MM.1S (cell line): ENCODE measurements around the gene NRM.

Experiments
- DNase-seq: peaks from one replicate; pipeline ENCODE4 v3.0.0-alpha.2; 2015
- H2AFZ ChIP-seq: fragments of 300-600 bp; sonication (generic); 2 replicates; pipeline ENCODE4 v1.6.0; 2016; ENCODE audit warnings: antibody characterized with exemption, low read length
- H3F3A ChIP-seq: fragments of 300-600 bp; sonication (generic); 2 replicates; pipeline ENCODE4 v1.6.1; 2016; ENCODE audit warnings: mild to moderate bottlenecking, antibody characterized with exemption, low read length, moderate library complexity, mixed read lengths; ENCODE audit not compliant: insufficient read depth
- H3K27ac ChIP-seq: fragments of 300-600 bp; sonication (generic); 2 replicates; pipeline ENCODE4 v1.5.1; 2016; ENCODE audit warnings: mild to moderate bottlenecking, low read length
- H3K27me3 ChIP-seq: fragments of 300-600 bp; sonication (generic); replicated peaks from 2 replicates; pipeline ENCODE4 v1.6.0; 2016; ENCODE audit warnings: low read length; ENCODE audit not compliant: insufficient read depth
- H3K36me3 ChIP-seq: fragments of 300-600 bp; sonication (generic); replicated peaks from 2 replicates; pipeline ENCODE4 v1.6.1; 2016; ENCODE audit warnings: mild to moderate bottlenecking, low read length, mixed read lengths; ENCODE audit not compliant: insufficient read depth
- H3K4me1 ChIP-seq: fragments of 300-600 bp; sonication (generic); 2 replicates; pipeline ENCODE4 v1.6.1; 2016; ENCODE audit warnings: low read length, mixed read lengths
- H3K4me2 ChIP-seq: fragments of 300-600 bp; sonication (generic); 2 replicates; pipeline ENCODE4 v1.6.0; 2016; ENCODE audit warnings: low read depth, low read length
- H3K4me3 ChIP-seq: fragments of 300-600 bp; sonication (generic); 2 replicates; pipeline ENCODE4 v1.5.1; 2016; ENCODE audit warnings: low read length, mixed read lengths
- H3K79me2 ChIP-seq: fragments of 300-600 bp; sonication (generic); 2 replicates; pipeline ENCODE4 v1.6.1; 2016; ENCODE audit warnings: mixed run types, low read length, mixed read lengths
- H3K9ac ChIP-seq: fragments of 300-600 bp; sonication (generic); 2 replicates; pipeline ENCODE4 v1.6.1; 2016; ENCODE audit warnings: low read length, mixed read lengths
- H3K9me2 ChIP-seq: fragments of 300-600 bp; sonication (generic); replicated peaks from 2 replicates; pipeline ENCODE4 v1.6.1; 2016; ENCODE audit warnings: mild to moderate bottlenecking, low read length, mixed read lengths; ENCODE audit not compliant: insufficient read depth
- H3K9me3 ChIP-seq: fragments of 300-600 bp; sonication (generic); replicated peaks from 2 replicates; pipeline ENCODE4 v1.6.1; 2016; ENCODE audit warnings: mild to moderate bottlenecking, low read length, mixed read lengths; ENCODE audit not compliant: insufficient read depth
- H4K20me1 ChIP-seq: fragments of 300-600 bp; sonication (generic); 2 replicates; pipeline ENCODE4 v1.6.1; 2016; ENCODE audit warnings: mild to moderate bottlenecking, low read length, moderate library complexity, mixed read lengths; ENCODE audit not compliant: insufficient read depth
- EZH2 ChIP-seq: fragments of 300-600 bp; sonication (generic); optimal IDR thresholded peaks from 2 replicates; pipeline ENCODE3; 2017; ENCODE audit warnings: low read depth, mild to moderate bottlenecking, antibody characterized with exemption, low read length, mixed read lengths
- EZH2phosphoT487 ChIP-seq: fragments of 300-600 bp; sonication (generic); IDR thresholded peaks from 2 replicates; pipeline ENCODE4 v1.6.1; 2018; ENCODE audit warnings: antibody characterized with exemption, low read length
- TF ChIP-seq, protein P1 (sequence below): fragments of 300-600 bp; sonication (generic); IDR thresholded peaks from 2 replicates; pipeline ENCODE4 v1.5.1; 2016; ENCODE audit warnings: antibody characterized with exemption, low read length, mixed read lengths

Gene NRM

DNA sequence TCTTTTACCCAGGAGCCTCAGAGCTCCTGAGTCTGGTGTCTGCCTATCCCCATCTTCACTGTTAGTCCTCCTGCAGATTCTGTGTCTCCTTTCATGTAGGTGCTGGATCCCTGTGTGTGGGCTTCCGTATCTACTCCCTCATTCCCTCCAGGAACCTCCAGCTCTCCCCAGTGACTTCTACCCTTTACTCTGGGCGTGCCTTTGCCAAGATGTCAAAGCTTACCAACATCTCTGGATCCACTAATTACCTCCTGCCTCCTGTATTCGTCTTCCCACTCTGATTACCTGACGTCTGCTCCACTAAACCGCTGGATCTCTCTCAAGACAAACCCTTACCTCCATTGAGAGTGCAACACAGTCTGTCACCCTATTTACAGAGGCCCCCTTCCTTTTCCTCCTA lies 46.0 kb downstream of the NRM start:
- Histone ChIP-seq H3K27ac (no peak overlapping the region), H2AFZ (no peak overlapping the region), H3K9me2 (no peaks in the 10 kb centered on the region), H3K9me3 (no peaks in the 10 kb centered on the region), H3K4me2 (no peak overlapping the region), H4K20me1 (no peaks in the 10 kb centered on the region), H3K36me3 (peaks cover 4% of the 10 kb centered on the region; the same call in 1 of the 2 replicates), H3K4me3 (no peak overlapping the region), H3K27me3 (no peaks in the 10 kb centered on the region), H3K9ac (no peak overlapping the region), H3F3A (0 out of 2 replicates have a peak, but pooled peaks cover 4% of the 10 kb centered on the region), H3K79me2 (peaks cover 39% of the 10 kb centered on the region), H3K4me1 (peaks cover 5% of the 10 kb centered on the region; the same call in 1 of the 2 replicates)
- TF ChIP-seq, protein P1, sequence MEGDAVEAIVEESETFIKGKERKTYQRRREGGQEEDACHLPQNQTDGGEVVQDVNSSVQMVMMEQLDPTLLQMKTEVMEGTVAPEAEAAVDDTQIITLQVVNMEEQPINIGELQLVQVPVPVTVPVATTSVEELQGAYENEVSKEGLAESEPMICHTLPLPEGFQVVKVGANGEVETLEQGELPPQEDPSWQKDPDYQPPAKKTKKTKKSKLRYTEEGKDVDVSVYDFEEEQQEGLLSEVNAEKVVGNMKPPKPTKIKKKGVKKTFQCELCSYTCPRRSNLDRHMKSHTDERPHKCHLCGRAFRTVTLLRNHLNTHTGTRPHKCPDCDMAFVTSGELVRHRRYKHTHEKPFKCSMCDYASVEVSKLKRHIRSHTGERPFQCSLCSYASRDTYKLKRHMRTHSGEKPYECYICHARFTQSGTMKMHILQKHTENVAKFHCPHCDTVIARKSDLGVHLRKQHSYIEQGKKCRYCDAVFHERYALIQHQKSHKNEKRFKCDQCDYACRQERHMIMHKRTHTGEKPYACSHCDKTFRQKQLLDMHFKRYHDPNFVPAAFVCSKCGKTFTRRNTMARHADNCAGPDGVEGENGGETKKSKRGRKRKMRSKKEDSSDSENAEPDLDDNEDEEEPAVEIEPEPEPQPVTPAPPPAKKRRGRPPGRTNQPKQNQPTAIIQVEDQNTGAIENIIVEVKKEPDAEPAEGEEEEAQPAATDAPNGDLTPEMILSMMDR = no peak
- TF ChIP-seq EZH2 (no peak), EZH2phosphoT487 (no peak)
- DNase-seq = no peak

DNA sequence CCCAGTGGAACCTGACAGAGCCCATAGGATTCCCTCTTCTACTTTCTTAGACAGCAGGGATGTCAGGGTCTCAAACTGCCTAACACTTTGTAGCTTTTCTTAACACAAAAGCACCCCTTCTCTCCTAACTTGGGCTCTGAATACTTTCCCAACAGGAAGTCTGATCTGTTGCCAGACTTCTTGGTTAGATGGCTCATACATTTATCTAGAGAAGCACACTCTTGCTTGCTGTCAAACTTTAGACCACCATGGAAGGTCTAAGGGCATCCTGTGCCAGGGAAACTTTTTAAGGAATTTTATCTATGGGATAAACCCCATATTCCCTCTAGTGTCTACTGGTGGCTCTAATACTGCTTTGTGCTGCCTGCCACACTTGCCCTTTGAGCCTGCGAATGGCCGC lies 47.1 kb downstream of the NRM start:
- DNase-seq = no peak
- H4K20me1 ChIP-seq = no peaks in the 10 kb centered on the region
- H3K4me3 ChIP-seq = no peak overlapping the region
- no peak overlapping the region for H3K27ac ChIP-seq
- H3K9me2 ChIP-seq = no peaks in the 10 kb centered on the region
- peaks cover 30% of the 10 kb centered on the region for H3K79me2 ChIP-seq
- H3K9me3 ChIP-seq = no peaks in the 10 kb centered on the region
- no peak overlapping the region for H2AFZ ChIP-seq
- no peak overlapping the region for H3K4me2 ChIP-seq
- no peaks in the 10 kb centered on the region for H3K27me3 ChIP-seq
- peaks cover 5% of the 10 kb centered on the region; the same call in 1 of the 2 replicates for H3K4me1 ChIP-seq
- H3K9ac ChIP-seq = no peak overlapping the region
- H3K36me3 ChIP-seq = no peaks in the 10 kb centered on the region
- TF ChIP-seq EZH2 = no peak
- 0 out of 2 replicates have a peak, but pooled peaks cover 4% of the 10 kb centered on the region for H3F3A ChIP-seq

DNA sequence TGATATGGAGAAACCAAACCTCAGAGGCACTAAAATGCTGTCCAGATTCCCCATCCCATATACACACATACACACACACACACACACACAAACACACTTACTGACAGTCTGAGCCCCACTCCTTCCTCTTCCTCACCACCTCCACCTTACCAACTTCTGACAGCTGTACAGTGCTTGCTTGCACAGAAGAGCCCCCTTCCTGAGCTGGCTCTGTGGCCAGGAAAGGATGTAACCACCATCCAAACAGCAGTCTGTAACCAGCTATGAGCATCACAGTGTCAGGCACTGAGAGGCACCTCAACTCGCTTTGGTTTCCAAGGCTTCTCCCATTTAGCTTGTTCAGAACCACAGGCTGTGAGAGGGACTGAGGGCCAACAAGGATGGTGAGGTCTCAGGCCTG lies 49.7 kb downstream of the NRM start:
- H3K9ac ChIP-seq = no peak overlapping the region

DNA sequence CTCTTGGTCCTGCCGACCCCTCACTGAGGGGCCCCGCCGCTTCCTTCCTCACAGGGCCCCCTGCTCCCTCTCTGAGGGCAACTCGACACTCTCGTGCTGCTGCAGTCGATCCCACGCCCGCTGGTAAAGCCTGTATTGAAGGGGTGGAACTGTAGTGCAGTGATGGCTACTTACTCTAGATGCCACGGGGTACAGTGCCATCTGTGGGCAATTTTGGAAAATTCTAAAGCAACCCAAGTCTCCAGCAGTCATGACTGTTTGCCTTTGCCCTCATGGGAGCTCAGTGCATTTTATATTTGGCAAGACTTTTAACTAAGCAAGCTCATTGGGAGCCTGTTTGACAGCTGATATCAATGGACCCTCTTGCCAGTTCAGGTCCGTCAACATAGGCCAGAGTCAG lies 50.3 kb downstream of the NRM start:
- no peak overlapping the region for H2AFZ ChIP-seq
- H3K36me3 ChIP-seq = no peaks in the 10 kb centered on the region
- no peaks in the 10 kb centered on the region for H3K27me3 ChIP-seq
- no peaks in the 10 kb centered on the region for H3K9me2 ChIP-seq
- no peaks in the 10 kb centered on the region for H4K20me1 ChIP-seq
- DNase-seq = no peak
- no peaks in the 10 kb centered on the region for H3K4me1 ChIP-seq
- TF ChIP-seq, protein P1 = 0 out of 2 replicates have a peak, but pooled peaks have one; percentile 5
- TF ChIP-seq EZH2phosphoT487 = no peak
- no peak for TF ChIP-seq EZH2
- H3F3A ChIP-seq = no peaks in the 10 kb centered on the region
- H3K9me3 ChIP-seq = no peaks in the 10 kb centered on the region
- H3K4me2 ChIP-seq = no peak overlapping the region
- H3K27ac ChIP-seq = no peak overlapping the region
- no peak overlapping the region for H3K9ac ChIP-seq
- peaks cover 2% of the 10 kb centered on the region for H3K79me2 ChIP-seq
- H3K4me3 ChIP-seq = no peak overlapping the region

More for the DNA sequence above, 49.7 kb downstream of the NRM start:
- H3K27ac ChIP-seq = no peak overlapping the region
- H3K79me2 ChIP-seq = peaks cover 7% of the 10 kb centered on the region
- H3K36me3 ChIP-seq = no peaks in the 10 kb centered on the region
- H3K9me2 ChIP-seq = no peaks in the 10 kb centered on the region
- H3F3A ChIP-seq = no peaks in the 10 kb centered on the region
- H3K4me3 ChIP-seq = no peak overlapping the region
- no peak overlapping the region for H3K4me2 ChIP-seq
- H4K20me1 ChIP-seq = no peaks in the 10 kb centered on the region
- H3K4me1 ChIP-seq = no peaks in the 10 kb centered on the region
- TF ChIP-seq EZH2 = no peak
- no peak for TF ChIP-seq EZH2phosphoT487
- H3K27me3 ChIP-seq = no peaks in the 10 kb centered on the region
- no peaks in the 10 kb centered on the region for H3K9me3 ChIP-seq
- DNase-seq = no peak
- no peak overlapping the region for H2AFZ ChIP-seq
